Testis (tissue), 2 donors: ENCODE results near the gene ALDH1B1.

Source experiments
- POLR2A ChIP-seq: fragments of 450-650 bp; IDR thresholded peaks from one replicate; pipeline ENCODE4 v1.6.1; 2017; ENCODE audit warnings: antibody characterized with exemption, mild to moderate bottlenecking, moderate library complexity
- TF ChIP-seq, protein P1 (sequence below), 3 experiments: fragments of 450-650 bp in 2 of 3; fragments of 200-600 bp in 1 of 3; sonication (generic) in 1 of 3; IDR thresholded peaks; one replicate each; pipeline ENCODE4 v1.5.1; 2016 to 2019; ENCODE audit warnings: antibody characterized with exemption in 3 of 3, mild to moderate bottlenecking in 2 of 3, moderate library complexity in 1 of 3

DNA sequence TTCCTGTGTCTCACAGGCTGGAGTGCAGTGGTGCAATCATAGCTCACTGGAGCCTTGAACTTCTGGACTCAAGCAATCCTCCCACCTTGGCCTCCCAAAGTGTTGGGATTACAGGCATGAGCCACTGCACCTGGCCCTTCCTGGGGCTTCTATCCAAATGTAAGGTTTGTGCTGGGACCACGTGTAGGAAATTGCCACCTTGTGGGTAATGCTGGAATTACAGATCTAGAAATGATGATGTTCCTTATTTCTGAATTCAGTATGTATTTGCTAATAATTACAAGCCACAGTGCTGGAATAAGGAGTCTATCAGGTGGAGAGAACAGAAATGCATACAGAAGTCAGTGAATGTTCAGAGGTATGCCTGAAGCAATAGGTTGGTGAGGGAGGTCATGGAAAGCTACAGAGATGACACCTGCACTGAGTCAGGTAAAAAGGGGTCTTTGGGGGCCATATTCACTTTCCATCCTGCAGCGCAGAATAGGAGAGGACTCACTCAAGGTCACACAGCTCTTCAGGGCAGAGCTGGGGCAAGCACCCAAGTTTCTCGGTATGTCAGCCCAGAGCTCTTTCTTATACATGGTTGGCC lies 40.5 kb downstream of the ALDH1B1 start:
- TF ChIP-seq, protein P1, sequence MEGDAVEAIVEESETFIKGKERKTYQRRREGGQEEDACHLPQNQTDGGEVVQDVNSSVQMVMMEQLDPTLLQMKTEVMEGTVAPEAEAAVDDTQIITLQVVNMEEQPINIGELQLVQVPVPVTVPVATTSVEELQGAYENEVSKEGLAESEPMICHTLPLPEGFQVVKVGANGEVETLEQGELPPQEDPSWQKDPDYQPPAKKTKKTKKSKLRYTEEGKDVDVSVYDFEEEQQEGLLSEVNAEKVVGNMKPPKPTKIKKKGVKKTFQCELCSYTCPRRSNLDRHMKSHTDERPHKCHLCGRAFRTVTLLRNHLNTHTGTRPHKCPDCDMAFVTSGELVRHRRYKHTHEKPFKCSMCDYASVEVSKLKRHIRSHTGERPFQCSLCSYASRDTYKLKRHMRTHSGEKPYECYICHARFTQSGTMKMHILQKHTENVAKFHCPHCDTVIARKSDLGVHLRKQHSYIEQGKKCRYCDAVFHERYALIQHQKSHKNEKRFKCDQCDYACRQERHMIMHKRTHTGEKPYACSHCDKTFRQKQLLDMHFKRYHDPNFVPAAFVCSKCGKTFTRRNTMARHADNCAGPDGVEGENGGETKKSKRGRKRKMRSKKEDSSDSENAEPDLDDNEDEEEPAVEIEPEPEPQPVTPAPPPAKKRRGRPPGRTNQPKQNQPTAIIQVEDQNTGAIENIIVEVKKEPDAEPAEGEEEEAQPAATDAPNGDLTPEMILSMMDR (IDR thresholded peaks at IDR 0.05), result peak; percentile 52 to 73 (median 57)
- TF ChIP-seq POLR2A, result no peak
